IMR-90 (cell line): Measurements from ENCODE around the gene FAM131B.

ENCODE experiments used
- BHLHE40 ChIP-seq: fragments of 150-350 bp; IDR thresholded peaks from 2 replicates; pipeline ENCODE4 v1.6.1; 2016; ENCODE audit warnings: mild to moderate bottlenecking, low read depth, low read length
- CEBPB ChIP-seq: IDR thresholded peaks from 2 replicates; pipeline ENCODE4 v1.6.1; 2012; ENCODE audit warnings: low read depth, low read length, improper control_type of control experiment
- CHD1 ChIP-seq: IDR thresholded peaks from 2 replicates; pipeline ENCODE4 v1.6.1; 2012; ENCODE audit warnings: low read depth, low read length, improper control_type of control experiment
- CTCF ChIP-seq: conservative IDR thresholded peaks from 2 replicates; pipeline ENCODE4 v1.5.1; 2012; ENCODE audit warnings: mild to moderate bottlenecking, low read depth, low read length, improper control_type of control experiment
- MXI1 ChIP-seq: IDR thresholded peaks from 2 replicates; pipeline ENCODE4 v1.6.1; 2012; ENCODE audit warnings: low read depth, mild to moderate bottlenecking, low read length, moderate library complexity, borderline replicate concordance
- POLR2A ChIP-seq: IDR thresholded peaks from 2 replicates; pipeline ENCODE4 v1.6.1; 2012; ENCODE audit warnings: mild to moderate bottlenecking, low read depth, low read length
- RCOR1 ChIP-seq: IDR thresholded peaks from 2 replicates; pipeline ENCODE4 v1.6.1; 2012; ENCODE audit warnings: mild to moderate bottlenecking, low read length, improper control_type of control experiment; ENCODE audit not compliant: insufficient replicate concordance
- RFX5 ChIP-seq: IDR thresholded peaks from 2 replicates; pipeline ENCODE4 v1.8.0; 2012; ENCODE audit warnings: low read depth, mild to moderate bottlenecking, low read length, moderate library complexity
- TF ChIP-seq, protein P1 (sequence below): fragments of 150-350 bp; IDR thresholded peaks from 2 replicates; pipeline ENCODE4 v1.6.1; 2016; ENCODE audit warnings: low read depth, mild to moderate bottlenecking, low read length, moderate library complexity, borderline replicate concordance

- TF ChIP-seq POLR2A = no peak
- TF ChIP-seq CTCF = no peak
- no peak for TF ChIP-seq CEBPB
- TF ChIP-seq, protein P1, sequence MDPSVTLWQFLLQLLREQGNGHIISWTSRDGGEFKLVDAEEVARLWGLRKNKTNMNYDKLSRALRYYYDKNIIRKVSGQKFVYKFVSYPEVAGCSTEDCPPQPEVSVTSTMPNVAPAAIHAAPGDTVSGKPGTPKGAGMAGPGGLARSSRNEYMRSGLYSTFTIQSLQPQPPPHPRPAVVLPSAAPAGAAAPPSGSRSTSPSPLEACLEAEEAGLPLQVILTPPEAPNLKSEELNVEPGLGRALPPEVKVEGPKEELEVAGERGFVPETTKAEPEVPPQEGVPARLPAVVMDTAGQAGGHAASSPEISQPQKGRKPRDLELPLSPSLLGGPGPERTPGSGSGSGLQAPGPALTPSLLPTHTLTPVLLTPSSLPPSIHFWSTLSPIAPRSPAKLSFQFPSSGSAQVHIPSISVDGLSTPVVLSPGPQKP = no peak
- no peak for TF ChIP-seq MXI1
- TF ChIP-seq RCOR1 = no peak
- TF ChIP-seq BHLHE40 = no peak
- TF ChIP-seq CHD1 = no peak
- no peak for TF ChIP-seq RFX5
Observed at GRCh38 chr7:143347950-143348349, 14.6 kb downstream of the FAM131B start.
